ENCODE data around the gene NAIF1. TPM values are rescaled to one million over a fixed set of nuclear protein-coding genes. Genes with fewer than 3 reads are reported as not detected.

NAIF1 gene
- total RNA-seq, 2 donors from 2014 or later = 11.9 to 17.9 TPM

- Mint-ChIP-seq H3K27ac (no peak overlapping the region), H3K4me3 (no peak overlapping the region), H3K36me3 (ENCODE audit: insufficient read depth in 2 of 2) (peaks cover 4 to 9% of the 10 kb centered on the region in 2 donors), H3K4me1 (ENCODE audit: low read depth) (peaks cover 21% of the 10 kb centered on the region), H3K9me3 (no peaks in the 10 kb centered on the region), H3K27me3 (ENCODE audit: low read depth) (no peaks in the 10 kb centered on the region)
- no peak for ATAC-seq (replicated peaks in 1 of 2)
- DNase-seq = no peak
Measured at GRCh38 chr9:128106940-128107467, 39.9 kb upstream of the NAIF1 start.

DNA sequence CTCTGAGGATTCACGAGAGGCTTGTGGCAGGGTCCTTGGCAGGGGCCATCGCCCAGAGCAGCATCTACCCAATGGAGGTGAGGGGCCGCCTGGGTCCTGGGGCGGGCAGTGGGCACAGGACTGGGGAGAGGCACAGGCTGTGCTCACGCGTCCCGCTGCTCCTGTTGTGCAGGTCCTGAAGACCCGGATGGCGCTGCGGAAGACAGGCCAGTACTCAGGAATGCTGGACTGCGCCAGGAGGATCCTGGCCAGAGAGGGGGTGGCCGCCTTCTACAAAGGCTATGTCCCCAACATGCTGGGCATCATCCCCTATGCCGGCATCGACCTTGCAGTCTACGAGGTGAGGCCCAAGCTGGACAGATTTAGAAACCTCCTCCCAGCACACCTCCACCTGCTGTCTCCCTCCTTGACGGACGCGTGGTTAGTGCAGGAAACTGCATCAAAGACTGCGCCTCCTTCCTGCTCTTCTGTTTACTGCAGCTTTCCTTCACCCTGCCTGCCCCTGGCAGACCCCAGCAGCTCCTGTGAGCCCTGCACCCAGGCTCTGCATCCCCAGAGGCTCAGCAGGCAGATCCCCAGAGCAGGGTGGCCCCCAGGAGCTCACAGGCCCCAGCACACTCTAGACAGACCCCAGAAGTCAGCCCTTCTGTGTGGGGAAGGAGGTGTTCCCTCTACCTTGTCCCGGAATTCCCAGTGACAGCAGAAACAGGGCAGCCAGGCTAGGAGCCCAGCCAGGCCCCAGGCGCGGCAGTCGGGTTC is 39.2 kb upstream of the NAIF1 start:
- H3K27ac Mint-ChIP-seq = no peak overlapping the region
- H3K4me3 Mint-ChIP-seq = no peak overlapping the region
- ATAC-seq (replicated peaks in 1 of 2) (no peak), DNase-seq (no peak)
- peaks cover 4 to 9% of the 10 kb centered on the region in 2 donors for H3K36me3 Mint-ChIP-seq (ENCODE audit: insufficient read depth in 2 of 2)
- H3K27me3 Mint-ChIP-seq (ENCODE audit: low read depth) = no peaks in the 10 kb centered on the region
- peaks cover 21% of the 10 kb centered on the region for H3K4me1 Mint-ChIP-seq (ENCODE audit: low read depth)
- no peaks in the 10 kb centered on the region for H3K9me3 Mint-ChIP-seq

- Mint-ChIP-seq H3K27me3 (ENCODE audit: low read depth) (no peaks in the 10 kb centered on the region), H3K36me3 (ENCODE audit: insufficient read depth in 2 of 2) (peaks cover 4 to 13% of the 10 kb centered on the region in 2 donors), H3K9me3 (no peaks in the 10 kb centered on the region), H3K4me3 (no peak overlapping the region), H3K27ac (no peak overlapping the region), H3K4me1 (ENCODE audit: low read depth) (peaks cover 21% of the 10 kb centered on the region)
- ATAC-seq (replicated peaks in 1 of 2) = no peak
- DNase-seq = no peak
Measured at GRCh38 chr9:128105538-128106175, 38.5 kb upstream of the NAIF1 start.

- H3K4me3 Mint-ChIP-seq = no peak overlapping the region
- no peaks in the 10 kb centered on the region for H3K9me3 Mint-ChIP-seq
- no peak overlapping the region for H3K27ac Mint-ChIP-seq
- H3K36me3 Mint-ChIP-seq (ENCODE audit: insufficient read depth in 2 of 2) = peaks cover 4 to 13% of the 10 kb centered on the region in 2 donors
- DNase-seq (no peak), ATAC-seq (replicated peaks in 1 of 2) (no peak)
- H3K4me1 Mint-ChIP-seq (ENCODE audit: low read depth) = peaks cover 21% of the 10 kb centered on the region
- H3K27me3 Mint-ChIP-seq (ENCODE audit: low read depth) = no peaks in the 10 kb centered on the region
Measured at GRCh38 chr9:128104171-128104618, 37.1 kb upstream of the NAIF1 start.

DNA sequence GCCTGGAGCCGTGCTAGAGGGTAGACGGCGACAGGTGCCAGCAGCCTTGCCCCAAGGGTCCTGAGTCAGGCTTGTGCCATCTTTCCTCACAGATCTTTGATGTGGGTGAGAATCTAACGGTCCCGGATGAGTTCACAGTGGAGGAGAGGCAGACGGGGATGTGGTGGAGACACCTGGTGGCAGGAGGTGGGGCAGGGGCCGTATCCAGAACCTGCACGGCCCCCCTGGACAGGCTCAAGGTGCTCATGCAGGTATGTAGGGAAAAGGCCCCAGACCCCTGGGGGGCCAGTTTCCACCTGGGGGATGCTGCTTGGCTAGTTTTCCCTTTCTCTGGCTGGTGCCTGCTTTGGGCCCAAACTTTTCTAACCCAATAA is 36.5 kb upstream of the NAIF1 start:
- DNase-seq = peak in 1 of 2 donors; percentile 52
- ATAC-seq (replicated peaks in 1 of 2) = peak; percentile 83 to 86

DNA sequence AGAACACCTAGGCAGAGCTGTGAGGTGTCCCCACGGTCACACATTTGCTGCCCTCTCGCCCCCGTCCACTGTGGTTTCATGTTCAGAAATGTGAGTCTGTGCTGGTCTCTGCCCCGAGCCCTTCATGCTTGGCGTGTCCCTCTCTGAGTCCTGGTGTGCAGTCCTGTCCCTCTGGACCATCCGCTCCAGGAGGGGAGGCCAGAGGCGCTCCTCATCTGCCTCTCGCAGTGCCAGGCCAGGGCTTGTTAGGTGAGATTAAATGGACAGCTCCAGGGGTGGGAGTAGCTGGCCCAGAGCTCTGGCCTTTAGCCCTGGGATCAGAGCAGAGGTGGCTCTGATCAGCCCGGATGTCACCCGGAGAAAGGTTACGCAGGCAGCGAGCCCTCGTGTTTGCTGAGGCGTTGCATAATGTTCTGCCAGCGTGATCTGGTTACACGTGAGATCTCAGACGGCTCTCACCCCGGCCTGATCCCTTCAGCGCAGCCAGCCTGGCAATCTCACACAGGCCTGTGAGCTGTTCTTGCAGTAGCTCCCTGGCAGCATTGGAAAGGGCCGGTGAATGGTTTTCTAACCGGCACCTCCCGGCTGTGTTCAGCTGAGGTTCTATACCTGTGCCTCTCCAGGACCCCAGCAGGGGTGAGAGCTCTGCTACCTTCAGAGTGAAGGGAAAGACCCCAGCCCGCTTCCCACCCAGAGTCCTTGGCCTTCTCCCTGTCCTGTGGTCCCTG is 35.9 kb upstream of the NAIF1 start:
- DNase-seq (no peak), ATAC-seq (replicated peaks in 1 of 2) (peak in 1 of 2 donors; percentile 5)
- Mint-ChIP-seq H3K4me1 (ENCODE audit: low read depth) (peaks cover 31% of the 10 kb centered on the region), H3K27me3 (ENCODE audit: low read depth) (no peaks in the 10 kb centered on the region), H3K27ac (no peak overlapping the region), H3K4me3 (no peak overlapping the region), H3K9me3 (no peaks in the 10 kb centered on the region), H3K36me3 (ENCODE audit: insufficient read depth in 2 of 2) (peaks cover 4 to 13% of the 10 kb centered on the region in 2 donors)

More for the DNA sequence above, 36.5 kb upstream of the NAIF1 start:
- no peaks in the 10 kb centered on the region for H3K9me3 Mint-ChIP-seq
- H3K36me3 Mint-ChIP-seq (ENCODE audit: insufficient read depth in 2 of 2) = peaks cover 4 to 13% of the 10 kb centered on the region in 2 donors
- H3K27ac Mint-ChIP-seq = no peak overlapping the region
- no peak overlapping the region for H3K4me3 Mint-ChIP-seq
- H3K27me3 Mint-ChIP-seq (ENCODE audit: low read depth) = no peaks in the 10 kb centered on the region
- H3K4me1 Mint-ChIP-seq (ENCODE audit: low read depth) = peaks cover 25% of the 10 kb centered on the region

GRCh38 chr9:128102196-128102595 is 35.1 kb upstream of the NAIF1 start:
- H3K27ac Mint-ChIP-seq = no peak overlapping the region

GRCh38 chr9:128101690-128102089 is 34.6 kb upstream of the NAIF1 start:
- no peak for ATAC-seq (replicated peaks in 1 of 2)
- Mint-ChIP-seq H3K4me3 (no peak overlapping the region), H3K4me1 (ENCODE audit: low read depth) (peaks cover 44% of the 10 kb centered on the region), H3K36me3 (ENCODE audit: insufficient read depth in 2 of 2) (peaks cover 4 to 12% of the 10 kb centered on the region in 2 donors), H3K9me3 (no peaks in the 10 kb centered on the region), H3K27me3 (ENCODE audit: low read depth) (no peaks in the 10 kb centered on the region), H3K27ac (no peak overlapping the region)
- DNase-seq = no peak

More at GRCh38 chr9:128102196-128102595, 35.1 kb upstream of the NAIF1 start:
- Mint-ChIP-seq H3K36me3 (ENCODE audit: insufficient read depth in 2 of 2) (peaks cover 4 to 13% of the 10 kb centered on the region in 2 donors), H3K27me3 (ENCODE audit: low read depth) (no peaks in the 10 kb centered on the region), H3K4me1 (ENCODE audit: low read depth) (peaks cover 39% of the 10 kb centered on the region), H3K9me3 (no peaks in the 10 kb centered on the region), H3K4me3 (no peak overlapping the region)
- ATAC-seq (replicated peaks in 1 of 2) (no peak), DNase-seq (no peak)

- Mint-ChIP-seq H3K27ac (no peak overlapping the region), H3K4me1 (ENCODE audit: low read depth) (peaks cover 49% of the 10 kb centered on the region), H3K36me3 (ENCODE audit: insufficient read depth in 2 of 2) (peaks cover 4 to 12% of the 10 kb centered on the region in 2 donors), H3K9me3 (no peaks in the 10 kb centered on the region), H3K4me3 (no peak overlapping the region), H3K27me3 (ENCODE audit: low read depth) (no peaks in the 10 kb centered on the region)
- no peak for ATAC-seq (replicated peaks in 1 of 2)
- DNase-seq = no peak
Measured at GRCh38 chr9:128101231-128101661, 34.1 kb upstream of the NAIF1 start.

DNA sequence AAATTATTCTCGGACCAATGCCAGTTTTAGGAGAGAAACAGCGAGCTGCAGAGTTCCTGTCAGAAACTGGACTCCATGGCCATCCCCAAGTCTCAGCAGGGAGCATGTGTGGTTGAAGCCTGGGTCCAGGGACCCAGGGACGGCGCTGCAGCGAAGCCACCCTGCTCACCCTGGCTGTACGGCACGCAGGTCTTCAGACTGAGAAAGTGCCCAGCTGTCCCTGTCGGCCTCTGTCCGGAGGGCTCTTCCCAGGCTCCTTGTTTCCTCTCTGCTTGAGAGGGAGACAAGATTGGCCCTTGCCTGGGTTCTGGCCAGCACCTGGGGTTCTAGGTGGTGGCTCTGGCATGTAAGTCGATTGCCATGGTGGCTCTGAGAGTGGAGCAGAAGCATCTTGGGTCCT is 33.5 kb upstream of the NAIF1 start:
- no peak for DNase-seq
- Mint-ChIP-seq H3K4me1 (ENCODE audit: low read depth) (peaks cover 50% of the 10 kb centered on the region), H3K36me3 (ENCODE audit: insufficient read depth in 2 of 2) (peaks cover 4 to 12% of the 10 kb centered on the region in 2 donors), H3K9me3 (no peaks in the 10 kb centered on the region), H3K4me3 (no peak overlapping the region), H3K27ac (no peak overlapping the region), H3K27me3 (ENCODE audit: low read depth) (no peaks in the 10 kb centered on the region)
- ATAC-seq (replicated peaks in 1 of 2) = no peak

DNA sequence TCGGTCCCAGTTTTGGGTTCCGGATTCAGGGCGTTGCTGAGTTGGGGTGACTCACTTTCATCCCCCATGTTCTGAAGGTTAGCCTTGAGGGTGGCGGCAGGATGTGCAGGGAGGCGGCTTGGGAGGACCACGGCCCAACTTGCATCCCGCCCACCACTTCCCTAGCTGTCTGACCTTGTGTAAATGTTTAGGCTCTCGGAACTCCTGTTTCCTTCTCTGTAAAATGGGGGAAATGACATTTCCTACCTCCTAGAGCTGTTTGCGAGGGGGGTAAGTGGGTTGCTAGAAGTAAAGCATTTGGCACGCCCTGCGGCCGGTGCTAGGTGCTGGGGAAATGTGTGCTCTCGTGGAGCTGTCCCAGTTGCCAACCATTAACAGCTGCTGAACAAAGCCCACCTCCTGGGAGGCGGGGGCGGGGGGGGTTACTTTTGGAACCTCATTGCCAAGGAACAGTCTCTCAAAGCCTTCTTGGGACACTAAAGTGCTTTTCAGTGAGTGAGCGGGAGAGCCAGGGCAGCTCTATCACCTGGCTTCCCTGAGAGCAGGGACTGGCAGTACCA is 32.9 kb upstream of the NAIF1 start:
- Mint-ChIP-seq H3K27ac (no peak overlapping the region), H3K4me3 (peak overlapping the region in 1 of 2 donors; percentile 69), H3K4me1 (ENCODE audit: low read depth) (peaks cover 55% of the 10 kb centered on the region), H3K9me3 (no peaks in the 10 kb centered on the region), H3K27me3 (ENCODE audit: low read depth) (no peaks in the 10 kb centered on the region), H3K36me3 (ENCODE audit: insufficient read depth in 2 of 2) (peaks cover 4 to 12% of the 10 kb centered on the region in 2 donors)
- ATAC-seq (replicated peaks in 1 of 2) = no peak
- no peak for DNase-seq

DNA sequence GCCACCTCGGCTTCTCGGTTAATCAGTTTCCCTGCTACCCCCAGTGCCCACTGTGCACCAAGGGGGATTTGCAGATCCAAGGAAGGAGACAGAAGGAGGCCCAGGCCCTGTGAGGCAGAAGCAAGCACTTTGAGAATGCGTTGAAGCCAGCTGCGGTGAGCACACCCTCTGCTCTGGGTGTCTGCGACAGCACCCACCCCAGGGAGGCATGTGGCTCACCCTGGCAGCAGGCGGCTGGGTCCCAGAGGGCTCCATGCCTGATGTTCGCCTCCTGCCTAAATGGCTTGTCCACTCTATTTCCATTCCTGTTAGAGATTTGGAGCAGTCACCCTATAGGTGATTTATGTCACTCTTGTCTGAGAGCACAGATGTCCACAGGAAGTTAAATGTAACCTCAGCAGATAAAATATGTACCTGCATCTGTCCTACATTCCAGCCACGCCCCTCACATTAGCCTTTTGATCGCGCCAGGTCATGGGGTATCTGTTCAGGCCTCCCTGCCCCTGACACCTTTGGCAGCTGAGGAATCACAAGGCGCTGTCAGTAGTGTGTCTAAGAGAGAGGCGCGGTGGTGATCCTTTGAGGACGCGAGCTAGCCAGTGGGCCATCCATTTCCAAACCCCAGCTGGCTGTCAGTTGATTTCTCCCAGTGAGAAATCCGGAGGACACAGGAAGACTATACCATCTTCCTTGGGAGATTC is 32.3 kb upstream of the NAIF1 start:
- ATAC-seq (replicated peaks in 1 of 2) = no peak
- H3K4me1 Mint-ChIP-seq (ENCODE audit: low read depth) = peaks cover 59% of the 10 kb centered on the region

More for the DNA sequence above, 32.3 kb upstream of the NAIF1 start:
- Mint-ChIP-seq H3K36me3 (ENCODE audit: insufficient read depth in 2 of 2) (peaks cover 2 to 12% of the 10 kb centered on the region in 2 donors), H3K4me3 (peak overlapping the region; percentile 66 to 69), H3K27ac (no peak overlapping the region), H3K9me3 (no peaks in the 10 kb centered on the region), H3K27me3 (ENCODE audit: low read depth) (no peaks in the 10 kb centered on the region)
- no peak for DNase-seq
